LNCAP (cell line): ENCODE measurements around the gene ABHD4.

Experiments
- CTCF ChIP-seq: fragments of 450-650 bp; IDR thresholded peaks from 2 replicates; pipeline ENCODE4 v1.5.1; 2017; ENCODE audit warnings: mild to moderate bottlenecking

The ABHD4 gene

GRCh38 chr14:22598896-22599244, 770 bp downstream of the ABHD4 start:
- TF ChIP-seq CTCF, result peak; percentile 33; the same call in 1 of the 2 replicates

- TF ChIP-seq CTCF, result no peak
These were observed 1.2 kb downstream of the ABHD4 start for GRCh38 chr14:22599349-22599748.

- no peak for TF ChIP-seq CTCF
These were observed 1.9 kb downstream of the ABHD4 start for GRCh38 chr14:22600027-22600426.

GRCh38 chr14:22601456-22601855, 3.4 kb downstream of the ABHD4 start:
- no peak for TF ChIP-seq CTCF

- no peak for TF ChIP-seq CTCF
These were observed 3.9 kb downstream of the ABHD4 start for GRCh38 chr14:22601996-22602395.

GRCh38 chr14:22602862-22603261, 4.8 kb downstream of the ABHD4 start:
- TF ChIP-seq CTCF, result no peak

GRCh38 chr14:22606380-22606779, 8.3 kb downstream of the ABHD4 start:
- no peak for TF ChIP-seq CTCF

GRCh38 chr14:22607291-22607690, 9.2 kb downstream of the ABHD4 start:
- no peak for TF ChIP-seq CTCF
